SH-SY5Y (cell line): ENCODE measurements around the gene PLEKHF1.

Source experiments
- GATA2 ChIP-seq: IDR thresholded peaks from 2 replicates; pipeline ENCODE4 v1.6.1; 2011; ENCODE audit warnings: mild to moderate bottlenecking, low read depth, low read length
- GATA3 ChIP-seq: IDR thresholded peaks from 2 replicates; pipeline ENCODE4 v1.6.1; 2011; ENCODE audit warnings: low read depth, mild to moderate bottlenecking, low read length, moderate library complexity

DNA sequence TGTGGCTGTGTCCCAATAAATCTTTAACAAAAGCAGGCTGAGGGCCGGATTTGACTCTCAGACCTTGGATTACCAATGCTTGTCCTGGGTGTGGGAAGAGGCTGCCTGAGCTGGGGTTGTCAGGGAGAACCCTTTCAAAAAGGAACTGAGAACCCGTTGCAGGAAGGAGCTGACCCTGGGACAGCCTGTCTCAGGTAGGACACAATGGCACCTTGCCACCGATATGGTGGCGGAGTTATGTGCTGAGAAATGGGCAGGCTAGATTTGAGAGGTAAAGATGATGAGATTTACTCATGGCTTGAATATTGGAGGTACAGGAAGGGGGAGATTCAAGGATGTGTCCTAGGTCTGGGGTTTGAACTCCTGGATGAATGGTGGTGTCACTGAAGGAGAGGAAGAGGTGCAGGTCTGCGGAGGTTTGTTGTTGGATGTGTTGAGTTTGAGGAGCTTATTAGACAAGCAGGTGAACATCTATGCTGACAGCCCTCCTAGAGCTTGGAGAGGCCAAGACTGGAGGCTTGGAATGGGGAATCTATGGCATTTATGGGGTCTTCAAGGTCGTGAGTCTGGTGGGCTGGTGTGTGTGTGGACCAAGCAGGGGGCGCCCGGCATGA, 7.2 kb downstream of the PLEKHF1 start:
- TF ChIP-seq GATA3: no peak
- TF ChIP-seq GATA2: no peak
